Skeletal muscle satellite cell (primary cell): ENCODE measurements around the gene ZNF609.

Source experiments
- H3K27me3 ChIP-seq: 2 replicates; pipeline ENCODE4 v1.7.0; 2013; ENCODE audit warnings: low read length; ENCODE audit not compliant: control insufficient read depth, insufficient read depth
- H3K36me3 ChIP-seq: 2 replicates; pipeline ENCODE4 v1.7.0; 2013; ENCODE audit warnings: mild to moderate bottlenecking, control low read depth, low read length; ENCODE audit not compliant: insufficient read depth
- H3K4me1 ChIP-seq: 2 replicates; pipeline ENCODE4 v1.7.0; 2013; ENCODE audit warnings: low read length; ENCODE audit not compliant: control insufficient read depth, insufficient read depth
- H3K4me2 ChIP-seq: 2 replicates; pipeline ENCODE4 v1.7.0; 2013; ENCODE audit warnings: mild to moderate bottlenecking, low read length
- H3K4me3 ChIP-seq: 2 replicates; pipeline ENCODE4 v1.7.0; 2013; ENCODE audit warnings: low read length
- H3K9ac ChIP-seq: 2 replicates; pipeline ENCODE4 v1.7.0; 2013; ENCODE audit warnings: mild to moderate bottlenecking, low read depth, low read length, moderate library complexity
- H3K9me3 ChIP-seq: replicated peaks from 2 replicates; pipeline ENCODE4 v1.7.0; 2013; ENCODE audit warnings: mild to moderate bottlenecking, control low read depth, low read length

The ZNF609 gene

GRCh38 chr15:64528871-64529270 lies 68.5 kb downstream of the ZNF609 start:
- Histone ChIP-seq H3K36me3 (peaks cover 6% of the 10 kb centered on the region), H3K4me1 (peaks cover 27% of the 10 kb centered on the region), H3K9me3 (no peaks in the 10 kb centered on the region), H3K4me3 (no peak overlapping the region), H3K4me2 (no peak overlapping the region), H3K27me3 (no peaks in the 10 kb centered on the region), H3K9ac (no peak overlapping the region)

- Histone ChIP-seq H3K9me3 (no peaks in the 10 kb centered on the region), H3K27me3 (no peaks in the 10 kb centered on the region), H3K9ac (no peak overlapping the region), H3K4me3 (no peak overlapping the region), H3K4me1 (peaks cover 27% of the 10 kb centered on the region), H3K36me3 (peaks cover 6% of the 10 kb centered on the region), H3K4me2 (no peak overlapping the region)
Observed at GRCh38 chr15:64530472-64530871, 70.1 kb downstream of the ZNF609 start.

- no peak overlapping the region for H3K9ac ChIP-seq
- no peaks in the 10 kb centered on the region for H3K27me3 ChIP-seq
- H3K9me3 ChIP-seq, result no peaks in the 10 kb centered on the region
- no peak overlapping the region for H3K4me2 ChIP-seq
- peaks cover 27% of the 10 kb centered on the region for H3K4me1 ChIP-seq
- peaks cover 6% of the 10 kb centered on the region for H3K36me3 ChIP-seq
- H3K4me3 ChIP-seq, result no peak overlapping the region
Observed at GRCh38 chr15:64530918-64531317, 70.5 kb downstream of the ZNF609 start.

GRCh38 chr15:64532521-64533315 lies 72.3 kb downstream of the ZNF609 start:
- Histone ChIP-seq H3K9me3 (no peaks in the 10 kb centered on the region), H3K4me1 (peaks cover 18% of the 10 kb centered on the region), H3K36me3 (peaks cover 6% of the 10 kb centered on the region), H3K4me2 (no peak overlapping the region), H3K4me3 (no peak overlapping the region), H3K27me3 (no peaks in the 10 kb centered on the region), H3K9ac (no peak overlapping the region)

- Histone ChIP-seq H3K4me2 (peak overlapping the region; percentile 65), H3K4me1 (peaks cover 16% of the 10 kb centered on the region), H3K4me3 (no peak overlapping the region), H3K27me3 (no peaks in the 10 kb centered on the region), H3K9me3 (no peaks in the 10 kb centered on the region), H3K9ac (no peak overlapping the region), H3K36me3 (no peaks in the 10 kb centered on the region)
Observed at GRCh38 chr15:64535460-64536243, 75.3 kb downstream of the ZNF609 start.

- Histone ChIP-seq H3K9me3 (no peaks in the 10 kb centered on the region), H3K4me2 (peak overlapping the region; percentile 65), H3K4me3 (no peak overlapping the region), H3K4me1 (peaks cover 16% of the 10 kb centered on the region), H3K9ac (no peak overlapping the region), H3K27me3 (no peaks in the 10 kb centered on the region), H3K36me3 (no peaks in the 10 kb centered on the region)
Observed at GRCh38 chr15:64536244-64536836, 76.0 kb downstream of the ZNF609 start.

- H3K9ac ChIP-seq, result no peak overlapping the region
- no peak overlapping the region for H3K4me3 ChIP-seq
- no peaks in the 10 kb centered on the region for H3K36me3 ChIP-seq
- no peaks in the 10 kb centered on the region for H3K4me1 ChIP-seq
- H3K27me3 ChIP-seq, result no peaks in the 10 kb centered on the region
- no peak overlapping the region for H3K4me2 ChIP-seq
- H3K9me3 ChIP-seq, result no peaks in the 10 kb centered on the region
Observed at GRCh38 chr15:64542091-64542490, 81.7 kb downstream of the ZNF609 start.

- no peaks in the 10 kb centered on the region for H3K9me3 ChIP-seq
- no peak overlapping the region for H3K4me3 ChIP-seq
- H3K4me2 ChIP-seq, result no peak overlapping the region
- H3K4me1 ChIP-seq, result no peaks in the 10 kb centered on the region
- no peaks in the 10 kb centered on the region for H3K27me3 ChIP-seq
- H3K9ac ChIP-seq, result no peak overlapping the region
- H3K36me3 ChIP-seq, result no peaks in the 10 kb centered on the region
Observed at GRCh38 chr15:64544450-64544849, 84.1 kb downstream of the ZNF609 start.

- Histone ChIP-seq H3K4me3 (no peak overlapping the region), H3K9ac (no peak overlapping the region), H3K4me1 (no peaks in the 10 kb centered on the region), H3K9me3 (no peaks in the 10 kb centered on the region), H3K27me3 (no peaks in the 10 kb centered on the region), H3K36me3 (no peaks in the 10 kb centered on the region), H3K4me2 (no peak overlapping the region)
Observed at GRCh38 chr15:64547275-64547674, 86.9 kb downstream of the ZNF609 start.

GRCh38 chr15:64548235-64548634 lies 87.9 kb downstream of the ZNF609 start:
- Histone ChIP-seq H3K9ac (no peak overlapping the region), H3K36me3 (no peaks in the 10 kb centered on the region), H3K9me3 (no peaks in the 10 kb centered on the region)

GRCh38 chr15:64549860-64550259 lies 89.5 kb downstream of the ZNF609 start:
- no peaks in the 10 kb centered on the region for H3K9me3 ChIP-seq
- no peaks in the 10 kb centered on the region for H3K27me3 ChIP-seq
- no peak overlapping the region for H3K4me3 ChIP-seq
- no peak overlapping the region for H3K4me2 ChIP-seq
- H3K9ac ChIP-seq, result no peak overlapping the region
- no peaks in the 10 kb centered on the region for H3K36me3 ChIP-seq
- no peaks in the 10 kb centered on the region for H3K4me1 ChIP-seq

More at GRCh38 chr15:64548235-64548634, 87.9 kb downstream of the ZNF609 start:
- Histone ChIP-seq H3K27me3 (no peaks in the 10 kb centered on the region), H3K4me2 (no peak overlapping the region), H3K4me1 (no peaks in the 10 kb centered on the region), H3K4me3 (no peak overlapping the region)
